Nephron (organoid): Measurements from ENCODE around the gene CD300LB.
"Not testable (repeated sequence)": the region's sequence is repeated elsewhere in the genome, so short reads cannot be mapped to it uniquely, and the experiment has no call there.

Source experiments
- H3K27ac Mint-ChIP-seq, 3 experiments: 2 replicates each; pipeline ENCODE4 v1.8.0; 2020; ENCODE audit warnings: mixed read lengths in 3 of 3, mild to moderate bottlenecking in 2 of 3, moderate library complexity in 1 of 3
- H3K27me3 Mint-ChIP-seq: 2 replicates; pipeline ENCODE4 v1.8.0; 2021; ENCODE audit warnings: low read depth, mild to moderate bottlenecking, moderate library complexity, mixed read lengths
- H3K36me3 Mint-ChIP-seq: 2 replicates; pipeline ENCODE4 v1.8.0; 2020; ENCODE audit warnings: low read depth, mixed read lengths
- H3K4me1 Mint-ChIP-seq: 2 replicates; pipeline ENCODE4 v1.8.0; 2020; ENCODE audit warnings: mixed read lengths
- H3K4me3 Mint-ChIP-seq, 3 experiments: 2 replicates each; pipeline ENCODE4 v1.8.0; 2020; ENCODE audit warnings: mild to moderate bottlenecking in 3 of 3, mixed read lengths in 3 of 3, moderate library complexity in 2 of 3
- H3K9me3 Mint-ChIP-seq: 2 replicates; pipeline ENCODE4 v1.8.0; 2020; ENCODE audit warnings: mixed read lengths
- TF ChIP-seq, protein P1 (sequence below), 3 experiments: fragments of 200-600 bp; sonication (generic); IDR thresholded peaks; one replicate each; pipeline ENCODE4 v1.5.0; 2021; ENCODE audit warnings: antibody characterized with exemption in 3 of 3; ENCODE audit not compliant: unreplicated experiment in 3 of 3

CD300LB gene

DNA sequence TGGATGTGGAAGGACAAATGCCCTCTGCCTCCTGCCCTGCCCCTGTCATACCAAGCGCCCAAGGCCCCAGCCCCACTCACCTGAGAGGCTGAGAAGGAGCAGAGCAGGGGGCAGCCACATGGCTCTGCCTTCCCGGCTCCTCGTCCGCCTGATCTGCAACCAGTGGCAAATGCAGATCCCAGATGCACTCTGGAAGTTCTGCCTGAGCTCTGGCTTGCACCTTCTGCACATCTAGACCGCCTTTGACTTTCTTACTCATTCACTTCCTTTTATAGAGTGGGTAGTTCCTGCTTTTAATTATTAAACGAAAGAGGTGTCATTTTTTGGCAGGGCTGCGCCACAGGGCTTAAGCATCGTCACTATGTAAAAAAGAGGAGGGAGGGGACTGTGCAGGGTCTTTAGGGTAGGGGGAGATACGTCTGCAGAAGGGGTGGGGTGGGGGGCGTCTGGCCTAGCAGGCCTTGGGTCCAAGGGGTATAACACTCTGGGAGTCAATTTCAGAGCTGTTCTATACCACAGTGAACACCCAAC lies at the start of gene CD300LB:
CD300LB (minus strand) TSS at position 245 of the 531 bp plus-strand sequence; CDS start at position 120, 125 bp downstream.
- H3K27me3 Mint-ChIP-seq = peaks cover 29% of the 10 kb centered on the region
- H3K9me3 Mint-ChIP-seq = peaks cover 4% of the 10 kb centered on the region
- TF ChIP-seq, protein P1, sequence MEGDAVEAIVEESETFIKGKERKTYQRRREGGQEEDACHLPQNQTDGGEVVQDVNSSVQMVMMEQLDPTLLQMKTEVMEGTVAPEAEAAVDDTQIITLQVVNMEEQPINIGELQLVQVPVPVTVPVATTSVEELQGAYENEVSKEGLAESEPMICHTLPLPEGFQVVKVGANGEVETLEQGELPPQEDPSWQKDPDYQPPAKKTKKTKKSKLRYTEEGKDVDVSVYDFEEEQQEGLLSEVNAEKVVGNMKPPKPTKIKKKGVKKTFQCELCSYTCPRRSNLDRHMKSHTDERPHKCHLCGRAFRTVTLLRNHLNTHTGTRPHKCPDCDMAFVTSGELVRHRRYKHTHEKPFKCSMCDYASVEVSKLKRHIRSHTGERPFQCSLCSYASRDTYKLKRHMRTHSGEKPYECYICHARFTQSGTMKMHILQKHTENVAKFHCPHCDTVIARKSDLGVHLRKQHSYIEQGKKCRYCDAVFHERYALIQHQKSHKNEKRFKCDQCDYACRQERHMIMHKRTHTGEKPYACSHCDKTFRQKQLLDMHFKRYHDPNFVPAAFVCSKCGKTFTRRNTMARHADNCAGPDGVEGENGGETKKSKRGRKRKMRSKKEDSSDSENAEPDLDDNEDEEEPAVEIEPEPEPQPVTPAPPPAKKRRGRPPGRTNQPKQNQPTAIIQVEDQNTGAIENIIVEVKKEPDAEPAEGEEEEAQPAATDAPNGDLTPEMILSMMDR (IDR thresholded peaks at IDR 0.05; ENCODE audit: unreplicated experiment in 3 of 3) = no peak
- H3K4me3 Mint-ChIP-seq = no peak within 1 kb of the TSS
- H3K27ac Mint-ChIP-seq = no peak within 1 kb of the TSS
- H3K36me3 Mint-ChIP-seq = no peaks in the 10 kb centered on the region
- H3K4me1 Mint-ChIP-seq = no peaks in the 10 kb centered on the region

DNA sequence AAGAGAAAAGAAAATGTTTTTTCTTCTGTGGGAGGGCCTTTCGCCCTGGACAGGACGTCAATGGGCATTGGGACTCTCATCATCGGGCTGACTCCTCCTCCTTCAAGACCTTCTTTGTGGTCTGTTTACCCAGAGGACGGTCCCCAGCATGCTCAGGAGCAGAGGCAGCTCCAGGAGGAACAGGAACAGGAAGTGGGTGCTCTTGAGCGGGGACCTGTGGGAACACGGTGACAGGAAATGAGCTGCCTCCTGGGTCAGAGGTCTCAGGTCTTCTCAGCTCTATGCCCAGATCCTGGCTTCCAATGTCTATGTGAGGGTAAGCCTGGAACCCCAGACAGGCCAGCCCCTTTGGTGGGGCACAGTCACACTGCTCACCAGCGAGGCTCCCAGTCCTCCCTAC lies 48.6 kb upstream of the CD300LB start:
- no peak overlapping the region for H3K4me3 Mint-ChIP-seq
- H3K4me1 Mint-ChIP-seq = no peaks in the 10 kb centered on the region
- H3K36me3 Mint-ChIP-seq = no peaks in the 10 kb centered on the region
- H3K27me3 Mint-ChIP-seq = peaks cover 12% of the 10 kb centered on the region
- H3K9me3 Mint-ChIP-seq = peaks cover 2% of the 10 kb centered on the region
- TF ChIP-seq, protein P1 (IDR thresholded peaks at IDR 0.05; ENCODE audit: unreplicated experiment in 3 of 3) = no peak
- H3K27ac Mint-ChIP-seq = no peak overlapping the region

DNA sequence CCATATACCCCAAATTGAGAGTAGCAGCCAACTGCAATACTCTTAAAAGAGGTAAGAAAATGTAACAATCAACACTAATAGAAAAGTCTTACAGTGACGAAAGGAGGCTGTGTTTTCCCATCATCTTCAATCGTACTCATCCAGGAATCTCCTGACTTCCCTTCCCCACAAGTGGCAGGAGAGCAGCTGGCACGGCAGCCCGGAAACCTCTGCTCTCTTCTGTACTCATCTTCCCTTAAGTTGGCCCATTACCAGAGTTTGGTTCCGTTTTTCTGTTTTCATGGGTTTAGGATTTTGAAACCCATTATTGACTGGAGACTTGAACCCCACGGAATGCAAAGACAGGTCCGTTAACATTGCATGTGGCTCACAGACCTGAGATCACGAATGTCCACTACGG lies 47.7 kb upstream of the CD300LB start:
- H3K9me3 Mint-ChIP-seq = peaks cover 2% of the 10 kb centered on the region
- H3K4me3 Mint-ChIP-seq = no peak overlapping the region
- TF ChIP-seq, protein P1 (IDR thresholded peaks at IDR 0.05; ENCODE audit: unreplicated experiment in 3 of 3) = no peak
- H3K27me3 Mint-ChIP-seq = peaks cover 16% of the 10 kb centered on the region
- no peak overlapping the region for H3K27ac Mint-ChIP-seq
- no peaks in the 10 kb centered on the region for H3K4me1 Mint-ChIP-seq
- H3K36me3 Mint-ChIP-seq = no peaks in the 10 kb centered on the region

DNA sequence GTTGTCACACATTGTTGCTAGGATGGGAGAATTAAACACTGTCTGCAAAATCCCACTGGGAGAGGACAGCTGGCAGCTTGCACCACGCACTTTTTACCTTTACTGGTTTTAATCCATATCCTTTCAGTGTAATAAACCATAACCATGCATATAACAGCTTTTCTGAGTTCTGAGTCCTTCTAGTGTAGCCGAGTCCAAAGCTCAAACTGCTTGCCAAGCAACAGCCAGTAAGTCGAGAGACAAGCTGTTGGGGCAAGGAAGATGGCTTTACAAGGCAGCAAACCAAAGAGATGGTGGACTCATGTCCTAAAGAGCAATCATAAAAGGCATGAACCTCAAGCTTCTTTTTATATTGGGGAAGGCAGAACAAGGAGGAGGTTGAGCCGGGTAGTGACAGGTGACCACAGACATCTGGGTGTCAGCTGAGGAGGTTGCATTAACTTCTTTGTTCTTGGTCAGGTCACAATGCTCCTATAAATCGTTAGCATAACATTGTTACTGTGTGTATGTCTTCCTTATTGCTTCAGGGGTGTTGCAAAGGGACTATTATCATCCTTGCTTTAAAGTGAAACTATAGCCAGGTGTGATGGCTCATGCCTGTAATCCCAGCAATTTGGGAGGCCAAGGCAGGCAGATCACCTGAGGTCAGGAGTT lies 43.3 kb upstream of the CD300LB start:
- H3K36me3 Mint-ChIP-seq = no peaks in the 10 kb centered on the region
- peaks cover 2% of the 10 kb centered on the region for H3K9me3 Mint-ChIP-seq
- peaks cover 22% of the 10 kb centered on the region for H3K27me3 Mint-ChIP-seq
- H3K27ac Mint-ChIP-seq = no peak overlapping the region
- TF ChIP-seq, protein P1 (IDR thresholded peaks at IDR 0.05; ENCODE audit: unreplicated experiment in 3 of 3) = no peak
- H3K4me3 Mint-ChIP-seq = no peak overlapping the region
- no peaks in the 10 kb centered on the region for H3K4me1 Mint-ChIP-seq

DNA sequence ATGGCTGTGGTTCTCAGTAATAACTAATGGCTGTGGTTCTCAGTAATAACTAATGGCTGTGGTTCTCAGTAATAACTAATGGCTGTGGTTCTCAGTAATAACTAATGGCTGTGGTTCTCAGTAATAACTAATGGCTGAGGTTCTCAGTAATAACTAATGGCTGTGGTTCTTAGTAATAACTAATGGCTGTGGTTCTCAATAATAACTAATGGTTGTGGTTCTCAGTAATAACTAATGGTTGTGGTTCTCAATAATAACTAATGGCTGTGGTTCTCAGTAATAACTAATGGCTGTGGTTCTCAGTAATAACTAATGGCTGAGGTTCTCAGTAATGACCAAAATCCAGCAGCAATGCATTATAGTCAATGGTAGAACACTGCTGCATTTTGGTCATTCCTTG lies 42.4 kb upstream of the CD300LB start:
- not testable (repeated sequence) for H3K4me1 Mint-ChIP-seq, H3K36me3 Mint-ChIP-seq, H3K27ac Mint-ChIP-seq, H3K4me3 Mint-ChIP-seq, H3K9me3 Mint-ChIP-seq
- H3K27me3 Mint-ChIP-seq = peaks cover 23% of the 10 kb centered on the region

DNA sequence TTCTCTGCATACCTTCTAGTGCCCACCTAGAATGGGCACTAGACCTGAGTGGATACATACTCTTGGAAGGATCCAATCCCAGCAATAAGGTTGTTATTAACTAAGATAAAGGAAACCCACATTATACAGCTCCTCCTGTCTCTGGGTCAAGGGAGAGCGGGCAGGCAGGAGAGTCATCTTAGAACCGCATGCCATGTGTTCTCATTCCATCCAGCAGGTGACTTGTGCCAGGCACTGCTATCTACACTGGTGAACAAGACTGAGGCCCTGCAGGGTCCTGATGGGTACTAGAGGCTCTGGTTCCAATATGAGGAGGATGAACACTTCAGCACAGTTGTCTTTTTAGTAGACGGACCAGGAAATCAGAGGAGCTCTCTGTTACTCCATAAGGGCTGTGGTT lies 41.9 kb upstream of the CD300LB start:
- Mint-ChIP-seq H3K9me3 (no peaks in the 10 kb centered on the region), H3K27ac (no peak overlapping the region), H3K4me1 (peaks cover 3% of the 10 kb centered on the region), H3K27me3 (peaks cover 25% of the 10 kb centered on the region), H3K36me3 (no peaks in the 10 kb centered on the region), H3K4me3 (no peak overlapping the region)
- TF ChIP-seq, protein P1 (IDR thresholded peaks at IDR 0.05; ENCODE audit: unreplicated experiment in 3 of 3) = no peak
